Endothelial cell of umbilical vein (primary cell): ENCODE measurements around the gene TOMM40. TPM values are rescaled to one million over a fixed set of nuclear protein-coding genes. Genes with fewer than 3 reads are reported as not detected.

Experiments
- BruUV-seq: library from RNA; stranded (reverse); fragments of 400-500 nt; replicated peaks from 2 replicates; lab custom pipeline; 2021; lab: Mats Ljungman, UMichigan
- CTCF ChIA-PET: fragments of 300-600, 350-600 bp; sonication (Branson Sonifier 250); formaldehyde crosslinking; loops from one replicate; lab custom pipeline; 2021; ENCODE audit warnings: antibody characterized with exemption, inconsistent platforms; lab: Charles Lee
- POLR2A ChIA-PET: fragments of 300-600, 350-600 bp; sonication (Branson Sonifier 250); formaldehyde crosslinking; loops from one replicate; lab custom pipeline; 2021; ENCODE audit warnings: antibody characterized with exemption, inconsistent platforms; lab: Charles Lee
- DNase-seq: peaks from one replicate; pipeline ENCODE4 v3.0.0-alpha.2; 2011; ENCODE audit warnings: low read depth, low spot score
- FAIRE-seq: peaks from 2 replicates; lab custom pipeline; 2011; peaks lifted over from hg19 to GRCh38; lab: Jason Lieb, UNC
- H2AFZ ChIP-seq: 2 replicates; pipeline ENCODE4 v1.6.0; 2012; ENCODE audit warnings: low read depth, low read length, control low read depth, inconsistent platforms
- H3K27ac ChIP-seq: 2 replicates; pipeline ENCODE4 v1.5.1; 2011; ENCODE audit warnings: low read depth, mild to moderate bottlenecking, control low read depth, low read length, moderate library complexity; ENCODE audit not compliant: insufficient read depth
- H3K27me3 ChIP-seq, 2 experiments: 2 replicates each; pipeline versions ENCODE4 v1.6.0 to v1.6.1; 2011; ENCODE audit warnings: low read length in 2 of 2, mixed read lengths in 1 of 2; ENCODE audit not compliant: control insufficient read depth in 2 of 2, insufficient read depth in 2 of 2
- H3K36me3 ChIP-seq, 2 experiments: 2 replicates in 1 of 2; 3 replicates in 1 of 2; pipeline ENCODE4 v1.5.1; 2011; ENCODE audit warnings: low read length in 2 of 2, mild to moderate bottlenecking in 1 of 2, moderate library complexity in 1 of 2; ENCODE audit not compliant: control insufficient read depth in 2 of 2, insufficient read depth in 2 of 2; ENCODE audit errors: extremely low read depth in 1 of 2
- H3K4me1 ChIP-seq: 3 replicates; pipeline ENCODE4 v1.5.1; 2011; ENCODE audit warnings: mild to moderate bottlenecking, low read length; ENCODE audit not compliant: control insufficient read depth, insufficient read depth; ENCODE audit errors: extremely low read depth
- H3K4me2 ChIP-seq: 2 replicates; pipeline ENCODE4 v1.6.1; 2011; ENCODE audit warnings: low read length, control low read depth, mixed read lengths; ENCODE audit not compliant: insufficient read depth
- H3K4me3 ChIP-seq, 3 experiments: fragments of 200-600 bp in 1 of 3; sonication (generic), shearing (Covaris generic) in 1 of 3; replicated peaks in 1 of 3; 2 replicates each; pipeline ENCODE4 v1.5.1; 2011 to 2016; ENCODE audit warnings: control low read depth in 3 of 3, low read length in 3 of 3, mild to moderate bottlenecking in 2 of 3, inconsistent platforms in 1 of 3, low read depth in 1 of 3, moderate library complexity in 1 of 3; ENCODE audit not compliant: insufficient read depth in 1 of 3
- H3K79me2 ChIP-seq: 2 replicates; pipeline ENCODE4 v1.6.0; 2012; ENCODE audit warnings: low read length, inconsistent platforms; ENCODE audit not compliant: control insufficient read depth, insufficient read depth
- H3K9ac ChIP-seq: replicated peaks from 2 replicates; pipeline ENCODE3; 2011; ENCODE audit warnings: low read length, control low read depth; ENCODE audit not compliant: insufficient read depth; ENCODE audit errors: extremely low read depth
- H3K9me1 ChIP-seq: replicated peaks from 3 replicates; pipeline ENCODE4 v1.6.0; 2011; ENCODE audit warnings: mild to moderate bottlenecking, low read length; ENCODE audit not compliant: control insufficient read depth, insufficient read depth; ENCODE audit errors: extremely low read depth
- H3K9me3 ChIP-seq: replicated peaks from 2 replicates; pipeline ENCODE4 v1.5.1; 2012; ENCODE audit warnings: low read length, inconsistent platforms; ENCODE audit not compliant: control insufficient read depth, insufficient read depth
- H4K20me1 ChIP-seq: replicated peaks from 2 replicates; pipeline ENCODE3; 2011; ENCODE audit warnings: mild to moderate bottlenecking, low read length; ENCODE audit not compliant: control insufficient read depth, insufficient read depth; ENCODE audit errors: extremely low read depth
- CTCF ChIP-seq, 2 donors: IDR thresholded peaks; 1 replicate in 1 of 2; 2 replicates in 1 of 2; pipeline ENCODE4 v1.5.1; 2011; ENCODE audit warnings: low read length in 2 of 2, mild to moderate bottlenecking in 2 of 2, moderate library complexity in 2 of 2, control low read depth in 1 of 2, inconsistent platforms in 1 of 2, low read depth in 1 of 2; ENCODE audit not compliant: insufficient read depth in 1 of 2; ENCODE audit errors: extremely low read depth in 1 of 2
- EZH2 ChIP-seq: IDR thresholded peaks from 2 replicates; pipeline ENCODE4 v1.6.1; 2012; ENCODE audit warnings: borderline replicate concordance, low read depth, mild to moderate bottlenecking, moderate library complexity, low read length, inconsistent platforms; ENCODE audit not compliant: severe bottlenecking
- FOS ChIP-seq: IDR thresholded peaks from 2 replicates; pipeline ENCODE4 v1.6.1; 2011; ENCODE audit warnings: mild to moderate bottlenecking, low read length, moderate library complexity, borderline replicate concordance; ENCODE audit not compliant: insufficient read depth
- GATA2 ChIP-seq: IDR thresholded peaks from 2 replicates; pipeline ENCODE4 v1.7.0; 2011; ENCODE audit warnings: low read depth, mild to moderate bottlenecking, moderate library complexity, mixed read lengths, low read length; ENCODE audit not compliant: insufficient read length, insufficient read depth
- JUN ChIP-seq: IDR thresholded peaks from 2 replicates; pipeline ENCODE4 v1.6.1; 2011; ENCODE audit warnings: borderline replicate concordance, low read depth; ENCODE audit not compliant: insufficient read length, insufficient read depth
- MAX ChIP-seq: IDR thresholded peaks from 2 replicates; pipeline ENCODE4 v1.6.1; 2011; ENCODE audit not compliant: insufficient read depth, insufficient read length
- MYC ChIP-seq: IDR thresholded peaks from one replicate; pipeline ENCODE4 v1.6.1; 2011; ENCODE audit warnings: mild to moderate bottlenecking, low read depth, low read length
- POLR2A ChIP-seq: IDR thresholded peaks from 2 replicates; pipeline ENCODE4 v1.6.1; 2012; ENCODE audit warnings: low read depth, mild to moderate bottlenecking, control low read depth, low read length
- POLR2AphosphoS5 ChIP-seq: IDR thresholded peaks from 2 replicates; pipeline ENCODE4 v1.6.1; 2012; ENCODE audit warnings: low read depth, mild to moderate bottlenecking, control low read depth, low read length, moderate library complexity; ENCODE audit not compliant: insufficient read depth
- dilution Hi-C: fragments of 300-500 bp; cut with MboI; formaldehyde crosslinking; loops from one replicate; pipeline ENCODE4 v1.15.0; 2019; ENCODE audit warnings: low sequenced_read_pairs; ENCODE audit not compliant: extremely low pct_ligation_motif_present
- intact Hi-C: fragments of 100-400 bp; cut with micrococcal nuclease; formaldehyde crosslinking; loops from one replicate; pipeline ENCODE4 v1.10.0; 2022
- polyA plus RNA-seq, 4 experiments: library from polyadenylated mRNA; depleted of rRNA in 3 of 4; stranded (reverse) in 3 of 4; unstranded in 1 of 4; fragments of >200 nt; gene quantifications; 2 replicates each; pipeline versions ENCODE4 v1.2.1 to v1.2.3, GENCODE V29; 2011 to 2012; ENCODE audit warnings: missing spikeins in 1 of 4
- total RNA-seq: library from RNA; stranded (reverse); gene quantifications from 2 replicates; pipeline ENCODE4 v1.2.3, GENCODE V29; 2021

TOMM40 gene
- total and polyA plus RNA-seq, 2 donors (not counting 3 experiments of a cell fraction or from before 2014, with no cell fraction given) = 71.8 to 90.7 TPM

GRCh38 chr19:44878120-44878865, 12.8 kb upstream of the TOMM40 start:
- Histone ChIP-seq H3K27me3 (no peaks in the 10 kb centered on the region), H3K9ac (no peak overlapping the region), H3K4me2 (no peak overlapping the region), H3K79me2 (no peaks in the 10 kb centered on the region), H3K4me3 (no peak overlapping the region), H2AFZ (no peak overlapping the region), H3K9me1 (no peaks in the 10 kb centered on the region), H3K36me3 (peaks cover 7 to 48% of the 10 kb centered on the region in 2 experiments), H3K27ac (no peak overlapping the region), H3K9me3 (no peaks in the 10 kb centered on the region), H4K20me1 (no peaks in the 10 kb centered on the region), H3K4me1 (peaks cover 14% of the 10 kb centered on the region)
- BruUV-seq = TSS peak; percentile 35
- DNase-seq = no peak
- TF ChIP-seq POLR2AphosphoS5 = peak; percentile 4
- TF ChIP-seq JUN = no peak
- dilution Hi-C loops = no loop called here
- POLR2A ChIA-PET = no interaction called here
- intact Hi-C loops = no loop called here
- FAIRE-seq = no peak
- CTCF ChIA-PET = no interaction called here

- H3K79me2 ChIP-seq = no peaks in the 10 kb centered on the region
- no peak overlapping the region for H3K9ac ChIP-seq
- H3K27me3 ChIP-seq = no peaks in the 10 kb centered on the region
- intact Hi-C loops = no loop called here
- no peak overlapping the region for H3K4me2 ChIP-seq
- DNase-seq = no peak
- H3K27ac ChIP-seq = no peak overlapping the region
- no peak overlapping the region for H3K4me3 ChIP-seq
- ChIA-PET CTCF (no interaction called here), POLR2A (no interaction called here)
- H3K36me3 ChIP-seq = peaks cover 4 to 42% of the 10 kb centered on the region in 2 experiments
- BruUV-seq = no TSS peak
- H3K4me1 ChIP-seq = peaks cover 14% of the 10 kb centered on the region
- H2AFZ ChIP-seq = no peak overlapping the region
- no peak for TF ChIP-seq CTCF (IDR thresholded peaks at IDR 0.05; ENCODE audit: extremely low read depth in 1 of 2, insufficient read depth in 1 of 2, low read depth in 1 of 2, low read length in 2 of 2)
- no peak for TF ChIP-seq POLR2AphosphoS5
- TF ChIP-seq MYC = no peak
- no peak for TF ChIP-seq POLR2A
- TF ChIP-seq GATA2 = no peak
- no peak for TF ChIP-seq EZH2
- no peak for TF ChIP-seq JUN
- TF ChIP-seq FOS = no peak
- TF ChIP-seq MAX = no peak
- H4K20me1 ChIP-seq = no peaks in the 10 kb centered on the region
- no peaks in the 10 kb centered on the region for H3K9me3 ChIP-seq
- FAIRE-seq = no peak
- dilution Hi-C loops = no loop called here
- no peaks in the 10 kb centered on the region for H3K9me1 ChIP-seq
Measured at GRCh38 chr19:44879309-44880065, 11.6 kb upstream of the TOMM40 start.
